GM19351 (cell line): ENCODE results near the gene SYPL1.

ENCODE experiments used
- ATAC-seq: cut with Tn5 transposase; IDR thresholded peaks from one replicate; pipeline ENCODE4 v1.9.1; 2021; ENCODE audit warnings: mild to moderate bottlenecking, moderate library complexity; ENCODE audit not compliant: unreplicated experiment

Gene SYPL1

DNA sequence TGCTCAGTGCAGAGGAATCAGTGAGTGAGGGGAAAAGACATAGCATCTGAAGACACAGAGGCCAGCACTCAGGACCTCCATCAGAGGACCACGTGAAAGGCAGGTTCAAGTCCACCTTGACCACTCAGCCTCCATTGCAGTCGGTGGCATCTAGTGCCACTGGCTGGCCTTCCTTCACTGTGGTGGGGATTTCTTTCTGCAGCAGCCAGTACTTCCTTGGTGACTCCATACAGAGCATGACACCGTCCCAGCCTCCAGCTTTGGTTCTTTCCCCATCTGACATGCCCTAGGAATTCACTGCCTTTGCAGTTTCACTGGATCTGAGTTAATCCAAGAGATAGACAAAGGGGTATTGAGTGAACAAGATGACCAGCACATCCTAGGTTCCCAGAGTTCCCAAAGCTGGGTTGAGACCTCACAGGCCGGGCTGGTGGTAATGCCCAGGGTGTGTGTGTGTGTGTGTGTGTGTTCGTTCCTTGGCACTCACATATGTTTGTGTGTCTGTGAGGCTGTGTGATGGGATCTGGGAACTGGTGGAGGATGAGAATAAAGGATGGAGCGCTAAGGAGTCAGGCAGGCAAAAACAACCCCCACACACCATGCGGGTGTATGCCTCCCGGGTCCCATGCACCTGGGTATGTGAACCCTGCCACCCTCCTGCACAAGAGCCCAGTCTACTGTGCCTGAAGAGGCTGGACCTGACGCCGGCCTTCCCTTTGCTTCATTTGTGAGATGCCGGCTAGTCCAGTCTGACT is 57.8 kb downstream of the SYPL1 start:
- no peak for ATAC-seq

- no peak for ATAC-seq
Observed at GRCh38 chr7:106053109-106053508, 59.0 kb downstream of the SYPL1 start.

GRCh38 chr7:106052681-106053080 is 59.4 kb downstream of the SYPL1 start:
- no peak for ATAC-seq

GRCh38 chr7:106050746-106051117 is 61.4 kb downstream of the SYPL1 start:
- no peak for ATAC-seq

GRCh38 chr7:106050002-106050745 is 61.9 kb downstream of the SYPL1 start:
- no peak for ATAC-seq

DNA sequence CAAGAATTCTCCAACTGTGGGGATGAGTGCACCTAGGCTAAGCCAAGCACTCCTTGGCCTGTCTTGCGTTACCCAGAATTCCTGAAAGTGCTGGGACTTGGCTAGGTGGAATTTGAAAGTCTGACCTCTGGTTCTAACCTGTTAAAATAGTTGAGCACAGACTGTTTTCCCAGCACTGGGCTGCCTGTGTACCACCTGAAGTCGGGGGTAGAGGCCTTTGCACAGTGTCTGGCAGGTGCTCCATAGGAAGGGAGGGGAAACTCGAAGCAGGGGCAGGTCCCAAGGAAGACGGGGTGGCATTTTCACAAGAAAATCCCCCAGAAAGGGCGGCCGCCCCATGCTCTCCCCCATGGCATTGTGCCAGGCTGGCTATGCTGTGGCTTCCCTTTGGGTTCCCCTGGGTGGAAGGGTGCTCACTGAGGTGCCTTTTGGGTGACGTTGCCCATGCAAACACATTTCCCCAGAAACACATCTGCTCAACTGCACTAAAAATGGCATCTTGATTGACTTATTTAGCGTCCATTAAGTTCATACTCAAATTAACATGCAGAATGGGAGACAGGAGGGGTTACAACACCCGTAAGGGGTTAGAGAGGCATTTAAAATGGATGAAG is 62.9 kb downstream of the SYPL1 start:
- ATAC-seq: no peak

DNA sequence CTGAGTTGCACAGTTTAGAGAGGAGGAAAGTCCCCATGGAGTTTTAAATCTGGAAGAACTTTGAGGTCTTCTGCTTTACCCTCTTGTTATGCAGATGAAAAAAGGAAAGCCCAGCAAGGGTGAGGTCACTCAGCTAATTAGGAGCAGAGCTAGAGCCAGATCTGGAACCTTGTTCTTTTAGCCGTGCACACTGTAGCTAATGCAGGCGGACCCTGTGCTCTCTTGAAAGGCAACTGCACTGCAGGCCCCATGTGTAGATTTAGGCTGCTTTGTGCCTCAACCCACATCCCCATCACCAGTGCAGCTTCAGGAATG is 63.4 kb downstream of the SYPL1 start:
- no peak for ATAC-seq

GRCh38 chr7:106047818-106048705 is 64.0 kb downstream of the SYPL1 start:
- ATAC-seq: no peak

DNA sequence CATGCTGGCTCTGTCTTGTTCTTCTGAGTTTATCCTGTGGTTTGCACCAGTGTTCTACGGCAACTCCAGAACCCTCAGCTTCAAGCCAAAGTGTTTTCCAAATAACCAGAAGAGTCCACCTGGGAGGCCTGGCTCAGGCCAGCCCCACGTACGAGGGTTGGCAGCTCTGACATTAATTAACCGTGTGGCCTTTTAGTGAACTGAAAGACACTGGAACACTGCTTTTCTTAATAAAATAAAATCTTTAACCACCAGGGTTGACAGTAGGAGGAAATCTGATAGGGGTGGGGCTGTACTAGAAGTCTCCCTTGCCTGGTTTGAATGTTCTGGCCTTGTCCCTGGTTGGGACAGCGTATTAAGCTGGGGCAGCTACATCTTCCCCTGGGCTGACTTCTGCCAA is 64.9 kb downstream of the SYPL1 start:
- ATAC-seq: no peak

DNA sequence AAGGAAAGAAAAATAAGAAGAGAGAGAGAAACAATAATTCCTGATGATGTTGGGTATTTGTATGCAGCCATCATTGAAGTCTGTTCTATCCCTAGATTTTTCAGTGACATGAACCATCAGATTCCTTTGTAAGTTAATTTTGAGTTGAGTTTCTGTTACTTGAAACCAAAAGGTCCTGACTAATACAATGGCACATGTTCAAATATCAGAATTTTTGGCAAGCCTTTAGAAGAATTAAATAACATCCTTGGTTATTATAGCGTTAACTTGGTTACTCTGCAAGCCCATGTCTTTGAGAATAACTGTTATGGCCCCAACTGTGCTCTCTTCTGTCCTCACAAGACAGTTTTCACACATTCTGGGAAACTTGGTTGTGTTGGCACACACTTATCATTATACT is 66.5 kb downstream of the SYPL1 start:
- ATAC-seq: no peak

DNA sequence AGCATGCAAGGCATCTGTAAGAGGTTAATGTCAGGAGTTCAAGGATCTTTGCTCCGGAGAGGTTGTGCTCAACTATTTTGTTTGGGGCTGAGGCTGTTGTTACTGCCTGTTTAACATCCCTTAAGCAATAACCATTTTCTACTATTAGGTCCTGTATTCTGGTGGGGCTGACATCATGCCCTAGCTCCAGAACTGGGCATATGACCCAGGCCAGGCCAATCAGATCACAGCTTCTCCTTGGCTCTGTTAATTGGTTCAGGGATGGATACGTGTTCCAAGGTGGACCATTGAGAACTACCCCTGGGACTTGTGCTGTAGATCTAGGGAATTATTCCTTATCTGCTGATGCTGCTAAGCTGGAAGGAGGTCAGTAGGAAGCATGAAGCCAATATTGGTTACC is 67.0 kb downstream of the SYPL1 start:
- no peak for ATAC-seq

GRCh38 chr7:106042196-106042611 is 69.9 kb downstream of the SYPL1 start:
- no peak for ATAC-seq

DNA sequence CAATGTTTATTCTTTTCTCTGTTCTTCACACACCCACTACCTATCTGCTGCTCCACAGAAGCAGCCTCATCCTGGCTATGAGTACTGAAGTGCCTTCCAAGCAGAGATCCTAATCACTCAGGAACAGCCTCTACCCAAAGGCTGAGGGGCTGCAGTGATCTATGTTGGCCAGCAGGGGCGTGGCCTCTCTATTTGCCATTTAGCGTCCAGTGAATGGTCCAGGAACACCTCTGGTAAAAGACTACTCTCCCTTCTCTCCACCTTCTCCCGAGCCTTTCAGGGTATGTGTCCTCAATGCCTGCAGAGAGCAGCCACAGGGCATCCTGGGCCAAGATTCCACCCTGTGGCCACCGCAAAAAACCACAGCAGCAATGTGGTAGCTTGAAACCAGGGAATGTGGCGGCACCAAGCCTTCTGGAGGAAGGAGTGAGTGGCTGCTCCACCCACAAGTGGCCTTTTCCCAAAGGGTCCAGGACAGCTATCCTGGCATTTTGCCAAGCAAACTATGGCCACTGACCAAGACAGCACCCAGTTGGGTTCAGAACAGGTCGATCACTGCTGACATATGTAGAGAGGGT is 70.9 kb downstream of the SYPL1 start:
- ATAC-seq: no peak
